ENCODE measurements around the gene TP53INP2. TPM values are rescaled to one million over a fixed set of nuclear protein-coding genes. Genes with fewer than 3 reads are reported as not detected.
A peak's percentile ranks its signal among the peaks of the same experiment; 100 is the strongest.

TP53INP2 gene
- total and polyA plus RNA-seq, 9 of the 15 experiments (the other 6 are each of a cell fraction or from before 2014, with no cell fraction given), result 0.43 to 5.0 (median 1.3) TPM

GRCh38 chr20:34704177-34705007, at the start of gene TP53INP2 (continued):
- TF ChIP-seq JUN (IDR thresholded peaks at IDR 0.05; ENCODE audit: borderline replicate concordance, low read depth, low read length), result 0 out of 2 replicates have a peak, but pooled peaks have one; percentile 8
- TF ChIP-seq JUN (CRISPR knock-in tag; IDR thresholded peaks at IDR 0.05; ENCODE audit: borderline replicate concordance), result no peak
- TF ChIP-seq KAT2B (IDR thresholded peaks at IDR 0.05; ENCODE audit: low read depth, low read length), result no peak
- TF ChIP-seq ZNF398 (CRISPR knock-in tag; IDR thresholded peaks at IDR 0.05), result no peak
- peak; percentile 27; the same call in 1 of the 2 replicates for TF ChIP-seq LEF1 (IDR thresholded peaks at IDR 0.05)
- TF ChIP-seq SAFB (IDR thresholded peaks at IDR 0.05; ENCODE audit: borderline replicate concordance, low read depth, low read length), result no peak
- no peak for TF ChIP-seq CEBPG (CRISPR knock-in tag; IDR thresholded peaks at IDR 0.05)
- no peak for TF ChIP-seq CEBPG (tag; conservative IDR thresholded peaks at IDR 0.05 in 1 of 2, IDR thresholded peaks at IDR 0.05 in 1 of 2)
- no peak for TF ChIP-seq AFF4 (CRISPR knock-in tag; IDR thresholded peaks at IDR 0.05)
- no peak; the same call in 1 of the 2 replicates for TF ChIP-seq POLR2AphosphoS5 (IDR thresholded peaks at IDR 0.05; ENCODE audit: control insufficient read depth, insufficient read depth, low read depth, low read length)
- no peak for TF ChIP-seq ZNF239 (CRISPR knock-in tag; IDR thresholded peaks at IDR 0.05)
- TF ChIP-seq TAF15 (IDR thresholded peaks at IDR 0.05; ENCODE audit: low read depth, low read length), result no peak
- TF ChIP-seq RBFOX2 (IDR thresholded peaks at IDR 0.05; ENCODE audit: low read depth, low read length), result peak; percentile 78
- TF ChIP-seq CGGBP1 (CRISPR knock-in tag; IDR thresholded peaks at IDR 0.05), result no peak
- TF ChIP-seq CBFA2T2 (conservative IDR thresholded peaks at IDR 0.05), result no peak
- no peak for TF ChIP-seq MYC (IDR thresholded peaks at IDR 0.05; ENCODE audit: low read depth, low read length)
- peak; percentile 66; the same call in 1 of the 2 replicates for TF ChIP-seq MYC (CRISPR knock-in tag; IDR thresholded peaks at IDR 0.05; ENCODE audit: borderline replicate concordance, low read depth)
- TF ChIP-seq TAF7 (tag; IDR thresholded peaks at IDR 0.05), result no peak
- TF ChIP-seq BCL6 (CRISPR knock-in tag; IDR thresholded peaks at IDR 0.05), result no peak
- peak; percentile 34 for TF ChIP-seq EP400 (IDR thresholded peaks at IDR 0.05)
- TF ChIP-seq HDAC6 (IDR thresholded peaks at IDR 0.05; ENCODE audit: low read depth, low read length), result no peak
- no peak for TF ChIP-seq GTF2F1 (IDR thresholded peaks at IDR 0.05; ENCODE audit: low read depth, low read length)
- no peak for TF ChIP-seq GATAD2A (IDR thresholded peaks at IDR 0.05)
- TF ChIP-seq ZNF274 (IDR thresholded peaks at IDR 0.05; ENCODE audit: borderline replicate concordance, low read depth, low read length), result no peak
